GM12878 (cell line): Measurements from ENCODE around the gene SP1. TPM values are rescaled to one million over a fixed set of nuclear protein-coding genes. Genes with fewer than 3 reads are reported as not detected.

Experiments used
- CBX3 ChIP-seq: fragments of 200-600 bp; sonication (generic); IDR thresholded peaks from 2 replicates; pipeline ENCODE4 v1.6.1; 2016; ENCODE audit warnings: low read depth, borderline replicate concordance
- ELK1 ChIP-seq: IDR thresholded peaks from 2 replicates; pipeline ENCODE4 v1.6.1; 2012; ENCODE audit warnings: low read depth, low read length, improper control_type of control experiment
- HSF1 ChIP-seq: fragments of 150-350 bp; IDR thresholded peaks from 2 replicates; pipeline ENCODE4 v1.6.1; 2014; ENCODE audit warnings: mild to moderate bottlenecking, low read depth, low read length
- NR2C2 ChIP-seq: IDR thresholded peaks from 2 replicates; pipeline ENCODE4 v1.6.1; 2011; ENCODE audit warnings: borderline replicate concordance, low read depth; ENCODE audit not compliant: control insufficient read depth, insufficient read length
- PRDM15 ChIP-seq: fragments of 450-650 bp; formaldehyde crosslinking; IDR thresholded peaks from 2 replicates; pipeline ENCODE4 v1.4.0; 2020; ENCODE audit warnings: mild to moderate bottlenecking, moderate library complexity
- SPI1 ChIP-seq: IDR thresholded peaks from 2 replicates; pipeline ENCODE4 v1.6.1; 2011; ENCODE audit warnings: low read depth, mild to moderate bottlenecking, low read length, moderate library complexity, borderline replicate concordance; ENCODE audit not compliant: insufficient read depth
- ZNF622 ChIP-seq: fragments of 450-650 bp; IDR thresholded peaks from 2 replicates; pipeline ENCODE4 v1.6.1; 2017; ENCODE audit warnings: mild to moderate bottlenecking, inconsistent platforms
- polyA plus RNA-seq, 11 experiments: library from polyadenylated mRNA; depleted of rRNA in 4 of 11; unstranded in 6 of 11; stranded (reverse) in 5 of 11; fragments of >200 nt; fragmentation: Nextera tagmentation in 4 of 11; fragmentation: Illumina TruSeq in 1 of 11; extraction: Ambion mirVana in 4 of 11; extraction: Trizol in 1 of 11; gene quantifications; 1 replicate in 1 of 11; 2 replicates in 10 of 11; pipeline versions ENCODE4 v1.2.1 to v1.2.3, GENCODE V29; 2011 to 2016; ENCODE audit warnings: inconsistent platforms in 2 of 11, missing spikeins in 2 of 11, low read depth in 1 of 11
- total RNA-seq, 4 experiments: library from RNA; depleted of rRNA in 3 of 4; stranded (reverse); fragments of >200 nt in 3 of 4; fragmentation: Illumina TruSeq in 1 of 4; extraction: Trizol in 1 of 4; gene quantifications; 2 replicates each; pipeline versions ENCODE4 v1.2.1 to v1.2.3, GENCODE V29; 2013 to 2021
- TF ChIP-seq, protein P1 (sequence below): IDR thresholded peaks from 2 replicates; pipeline ENCODE4 v1.6.1; 2012; ENCODE audit warnings: improper control_type of control experiment, low read depth, low read length; ENCODE audit not compliant: insufficient replicate concordance
- TF ChIP-seq, protein P2 (sequence below): IDR thresholded peaks from 2 replicates; pipeline ENCODE4 v1.6.1; 2012; ENCODE audit warnings: low read length, inconsistent platforms

SP1 gene
- total and polyA plus RNA-seq, 10 of the 15 experiments (the other 5 are each of a cell fraction or from before 2014, with no cell fraction given), result 3.3 to 52.0 (median 25.2) TPM

DNA sequence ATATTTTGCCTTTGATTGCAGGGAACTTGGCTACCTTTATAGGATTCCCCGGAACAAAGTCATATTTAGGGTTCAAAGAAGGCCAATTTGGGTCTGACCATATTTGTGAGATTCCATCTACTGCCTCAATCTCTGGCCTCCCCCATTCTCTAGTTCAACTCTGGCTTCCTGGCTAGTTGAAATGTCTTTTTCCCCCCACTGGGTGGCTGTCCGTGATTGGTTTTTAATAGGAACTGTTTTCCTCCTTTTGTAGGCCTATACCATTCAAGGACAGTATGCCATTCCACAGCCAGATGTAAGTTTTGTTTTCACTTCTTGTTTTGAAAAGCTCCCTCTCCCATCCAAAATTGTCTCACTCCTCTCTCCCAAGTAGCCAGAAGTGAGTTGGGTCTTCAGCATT, 85.7 kb downstream of the SP1 start (continued):
- TF ChIP-seq, protein P1, sequence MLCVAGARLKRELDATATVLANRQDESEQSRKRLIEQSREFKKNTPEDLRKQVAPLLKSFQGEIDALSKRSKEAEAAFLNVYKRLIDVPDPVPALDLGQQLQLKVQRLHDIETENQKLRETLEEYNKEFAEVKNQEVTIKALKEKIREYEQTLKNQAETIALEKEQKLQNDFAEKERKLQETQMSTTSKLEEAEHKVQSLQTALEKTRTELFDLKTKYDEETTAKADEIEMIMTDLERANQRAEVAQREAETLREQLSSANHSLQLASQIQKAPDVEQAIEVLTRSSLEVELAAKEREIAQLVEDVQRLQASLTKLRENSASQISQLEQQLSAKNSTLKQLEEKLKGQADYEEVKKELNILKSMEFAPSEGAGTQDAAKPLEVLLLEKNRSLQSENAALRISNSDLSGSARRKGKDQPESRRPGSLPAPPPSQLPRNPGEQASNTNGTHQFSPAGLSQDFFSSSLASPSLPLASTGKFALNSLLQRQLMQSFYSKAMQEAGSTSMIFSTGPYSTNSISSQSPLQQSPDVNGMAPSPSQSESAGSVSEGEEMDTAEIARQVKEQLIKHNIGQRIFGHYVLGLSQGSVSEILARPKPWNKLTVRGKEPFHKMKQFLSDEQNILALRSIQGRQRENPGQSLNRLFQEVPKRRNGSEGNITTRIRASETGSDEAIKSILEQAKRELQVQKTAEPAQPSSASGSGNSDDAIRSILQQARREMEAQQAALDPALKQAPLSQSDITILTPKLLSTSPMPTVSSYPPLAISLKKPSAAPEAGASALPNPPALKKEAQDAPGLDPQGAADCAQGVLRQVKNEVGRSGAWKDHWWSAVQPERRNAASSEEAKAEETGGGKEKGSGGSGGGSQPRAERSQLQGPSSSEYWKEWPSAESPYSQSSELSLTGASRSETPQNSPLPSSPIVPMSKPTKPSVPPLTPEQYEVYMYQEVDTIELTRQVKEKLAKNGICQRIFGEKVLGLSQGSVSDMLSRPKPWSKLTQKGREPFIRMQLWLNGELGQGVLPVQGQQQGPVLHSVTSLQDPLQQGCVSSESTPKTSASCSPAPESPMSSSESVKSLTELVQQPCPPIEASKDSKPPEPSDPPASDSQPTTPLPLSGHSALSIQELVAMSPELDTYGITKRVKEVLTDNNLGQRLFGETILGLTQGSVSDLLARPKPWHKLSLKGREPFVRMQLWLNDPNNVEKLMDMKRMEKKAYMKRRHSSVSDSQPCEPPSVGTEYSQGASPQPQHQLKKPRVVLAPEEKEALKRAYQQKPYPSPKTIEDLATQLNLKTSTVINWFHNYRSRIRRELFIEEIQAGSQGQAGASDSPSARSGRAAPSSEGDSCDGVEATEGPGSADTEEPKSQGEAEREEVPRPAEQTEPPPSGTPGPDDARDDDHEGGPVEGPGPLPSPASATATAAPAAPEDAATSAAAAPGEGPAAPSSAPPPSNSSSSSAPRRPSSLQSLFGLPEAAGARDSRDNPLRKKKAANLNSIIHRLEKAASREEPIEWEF, result no peak
- TF ChIP-seq HSF1, result no peak
- no peak for TF ChIP-seq ZNF622
- TF ChIP-seq, protein P2, sequence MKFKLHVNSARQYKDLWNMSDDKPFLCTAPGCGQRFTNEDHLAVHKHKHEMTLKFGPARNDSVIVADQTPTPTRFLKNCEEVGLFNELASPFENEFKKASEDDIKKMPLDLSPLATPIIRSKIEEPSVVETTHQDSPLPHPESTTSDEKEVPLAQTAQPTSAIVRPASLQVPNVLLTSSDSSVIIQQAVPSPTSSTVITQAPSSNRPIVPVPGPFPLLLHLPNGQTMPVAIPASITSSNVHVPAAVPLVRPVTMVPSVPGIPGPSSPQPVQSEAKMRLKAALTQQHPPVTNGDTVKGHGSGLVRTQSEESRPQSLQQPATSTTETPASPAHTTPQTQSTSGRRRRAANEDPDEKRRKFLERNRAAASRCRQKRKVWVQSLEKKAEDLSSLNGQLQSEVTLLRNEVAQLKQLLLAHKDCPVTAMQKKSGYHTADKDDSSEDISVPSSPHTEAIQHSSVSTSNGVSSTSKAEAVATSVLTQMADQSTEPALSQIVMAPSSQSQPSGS, result no peak
- no peak for TF ChIP-seq SPI1
- no peak for TF ChIP-seq NR2C2
- TF ChIP-seq CBX3, result no peak
- TF ChIP-seq ELK1, result no peak
- TF ChIP-seq PRDM15 (CRISPR knock-in tag), result no peak
